Iris pigment epithelial cell (primary cell): ENCODE measurements around the gene PGBD5.
A peak's percentile ranks its signal among the peaks of the same experiment; 100 is the strongest.

Source experiments
- DNase-seq: peaks from one replicate; pipeline ENCODE4 v3.0.0-alpha.2; 2011; ENCODE audit warnings: low read depth

The PGBD5 gene

DNA sequence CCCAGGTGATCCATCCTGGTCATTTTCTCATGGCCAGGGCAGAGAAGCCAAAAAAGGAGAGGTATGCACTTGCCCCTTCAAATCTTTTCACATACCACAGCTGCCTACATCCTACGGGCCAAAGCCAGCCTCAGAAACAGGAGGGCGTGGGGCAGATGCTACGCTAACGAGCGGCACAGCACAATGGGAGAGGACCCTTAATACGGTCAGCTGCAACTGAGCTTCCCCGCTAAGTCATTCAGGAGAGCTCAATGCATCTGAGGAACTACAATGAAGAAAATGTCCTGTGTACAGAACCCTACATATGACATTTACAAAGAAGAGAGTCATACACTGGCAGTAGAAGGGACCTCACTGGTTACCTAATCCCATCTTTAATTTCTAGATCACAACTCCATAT, 78.2 kb downstream of the PGBD5 start:
- DNase-seq: no peak

- DNase-seq: no peak
Measured at GRCh38 chr1:230345139-230345885, 80.8 kb downstream of the PGBD5 start.

GRCh38 chr1:230342699-230343098, 83.4 kb downstream of the PGBD5 start:
- no peak for DNase-seq

DNA sequence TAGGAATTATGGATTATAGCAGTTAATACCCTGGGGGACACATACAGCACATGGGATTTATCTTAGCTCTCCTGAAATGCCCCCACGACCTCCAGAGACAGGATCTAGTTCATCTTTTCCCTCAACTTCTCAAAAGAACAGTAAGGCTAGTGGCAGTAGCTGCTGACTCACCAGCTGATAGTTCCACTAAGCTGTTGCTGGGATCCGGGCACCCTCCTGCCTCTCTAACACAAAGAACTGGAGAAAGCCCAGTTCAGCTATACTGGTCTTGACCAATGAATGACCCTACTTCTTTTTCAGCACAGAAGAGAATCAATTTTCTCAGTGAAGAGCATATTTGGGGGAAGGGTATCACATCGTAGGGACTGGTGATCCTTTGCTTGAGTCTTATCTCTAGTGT, 84.1 kb downstream of the PGBD5 start:
- peak; percentile 17 for DNase-seq

- DNase-seq: no peak
Measured at GRCh38 chr1:230341162-230341546, 85.0 kb downstream of the PGBD5 start.

DNA sequence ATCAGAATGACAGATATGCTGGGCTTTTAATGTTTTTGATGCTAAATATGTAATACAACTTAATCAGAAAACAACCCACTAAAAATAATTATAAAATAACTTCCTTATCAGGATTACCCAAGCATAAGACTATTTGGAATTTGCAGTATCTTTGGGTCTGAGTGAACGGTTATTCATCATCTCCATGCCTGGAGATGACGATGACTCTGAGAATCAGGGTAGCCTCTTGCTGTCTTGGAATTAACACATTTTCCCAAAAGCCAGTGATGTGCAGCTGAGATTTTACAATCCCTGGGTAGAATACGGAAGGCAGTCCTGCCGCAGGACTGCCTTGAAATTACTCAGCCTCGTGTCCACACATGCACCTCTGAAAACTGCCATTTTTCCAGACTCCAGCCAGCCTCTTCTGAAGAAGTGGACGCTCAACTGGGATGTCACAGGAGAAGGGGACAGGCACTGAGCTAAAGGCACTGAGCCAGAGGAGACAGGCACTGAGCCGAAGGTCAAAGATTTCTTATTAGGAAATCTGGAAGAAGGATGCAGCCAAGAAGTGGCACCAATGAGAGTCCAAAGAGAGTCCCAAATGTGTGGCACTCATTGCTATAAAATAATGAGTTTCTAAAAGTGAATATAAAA, 85.5 kb downstream of the PGBD5 start:
- no peak for DNase-seq

DNA sequence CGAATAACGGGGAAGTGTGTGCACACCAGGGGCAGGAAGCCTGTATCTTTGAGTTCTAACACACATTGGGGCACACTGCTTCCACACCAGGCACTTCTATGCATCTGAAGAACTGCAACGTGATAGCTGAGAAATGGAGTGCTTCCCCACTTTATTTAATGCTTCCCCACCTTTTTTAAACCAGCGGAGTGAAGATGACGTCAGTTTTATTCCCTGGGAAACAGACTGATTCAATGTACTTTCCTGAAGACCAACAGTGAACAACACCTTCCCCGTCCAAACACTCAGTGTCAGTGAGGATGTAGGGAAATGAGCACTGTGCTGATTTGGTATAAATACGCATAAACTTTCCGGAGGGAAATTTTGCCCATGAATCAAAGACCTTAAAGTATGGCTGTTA, 87.1 kb downstream of the PGBD5 start:
- no peak for DNase-seq

DNA sequence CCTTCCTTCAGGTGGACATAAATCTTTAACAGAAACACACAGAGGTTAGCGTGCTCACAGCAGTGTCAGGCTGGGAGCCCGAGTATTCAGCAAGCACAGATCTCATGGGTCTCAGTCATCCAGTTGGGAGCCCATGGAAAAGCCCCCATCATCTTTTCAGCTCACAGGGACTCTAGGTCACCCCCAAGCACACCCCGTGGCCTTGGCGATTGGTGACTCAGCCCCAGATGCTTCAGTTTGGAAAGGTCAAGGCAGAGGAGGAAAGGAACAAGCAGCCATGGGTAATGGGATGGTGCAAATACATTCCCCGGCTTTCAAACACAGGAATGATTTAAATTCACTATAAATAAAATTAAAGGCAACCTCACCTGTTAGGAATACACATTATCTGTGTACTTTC, 88.9 kb downstream of the PGBD5 start:
- DNase-seq: no peak

DNA sequence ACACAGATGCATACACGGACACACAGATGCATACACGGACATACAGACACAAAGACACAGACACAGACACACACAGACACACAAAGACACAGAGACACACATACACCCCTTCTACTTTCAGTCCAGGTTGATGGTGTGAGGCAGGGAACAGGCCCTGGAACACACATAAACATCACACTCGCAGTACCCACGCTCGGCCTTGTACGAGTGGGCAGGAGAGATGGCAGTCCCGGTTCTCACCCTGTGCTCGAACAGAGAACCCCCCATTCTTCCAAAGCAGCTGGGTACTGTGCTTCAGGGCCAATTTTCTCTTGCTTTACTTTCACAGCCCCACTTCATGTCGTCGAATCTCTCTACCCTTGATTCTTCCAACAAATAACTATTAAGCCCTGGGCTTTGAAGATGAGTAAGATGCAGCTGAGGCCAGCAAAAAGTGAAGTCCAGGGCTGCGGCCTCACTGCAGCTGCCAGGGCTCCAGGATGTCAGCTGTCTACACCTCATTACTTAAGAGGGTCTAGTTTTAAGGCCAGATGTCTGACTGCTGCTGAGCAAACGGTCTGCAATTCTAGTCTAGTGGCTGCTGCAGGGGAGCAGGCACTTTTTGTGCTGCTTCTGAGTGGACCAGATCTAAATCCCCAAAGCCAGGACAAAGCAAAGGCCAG, 90.1 kb downstream of the PGBD5 start:
- peak; percentile 13 for DNase-seq

DNA sequence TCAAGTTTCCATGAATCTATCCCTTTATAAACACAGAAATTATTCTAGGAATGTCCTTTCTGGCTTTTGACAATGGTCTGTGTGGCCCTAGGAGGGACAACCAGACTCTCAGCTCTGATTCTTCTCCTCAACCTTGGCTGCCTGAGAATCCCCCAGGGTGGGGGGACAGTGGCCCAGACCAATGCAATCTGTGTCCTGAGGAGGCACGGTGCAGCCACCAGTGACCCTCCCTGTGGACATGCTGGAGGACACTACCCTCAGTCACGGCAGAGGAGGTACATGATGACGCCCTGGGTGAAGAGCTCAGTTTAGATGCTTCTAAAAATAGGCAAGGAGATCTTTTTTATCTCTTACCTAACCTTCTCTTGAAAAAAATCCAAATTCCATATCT, 91.7 kb downstream of the PGBD5 start:
- no peak for DNase-seq

- DNase-seq: no peak
Measured at GRCh38 chr1:230333590-230334446, 92.3 kb downstream of the PGBD5 start.

GRCh38 chr1:230332575-230333066, 93.5 kb downstream of the PGBD5 start:
- DNase-seq: no peak

GRCh38 chr1:230332061-230332460, 94.1 kb downstream of the PGBD5 start:
- DNase-seq: no peak

- DNase-seq: no peak
Measured at GRCh38 chr1:230330157-230330556, 96.0 kb downstream of the PGBD5 start.

DNA sequence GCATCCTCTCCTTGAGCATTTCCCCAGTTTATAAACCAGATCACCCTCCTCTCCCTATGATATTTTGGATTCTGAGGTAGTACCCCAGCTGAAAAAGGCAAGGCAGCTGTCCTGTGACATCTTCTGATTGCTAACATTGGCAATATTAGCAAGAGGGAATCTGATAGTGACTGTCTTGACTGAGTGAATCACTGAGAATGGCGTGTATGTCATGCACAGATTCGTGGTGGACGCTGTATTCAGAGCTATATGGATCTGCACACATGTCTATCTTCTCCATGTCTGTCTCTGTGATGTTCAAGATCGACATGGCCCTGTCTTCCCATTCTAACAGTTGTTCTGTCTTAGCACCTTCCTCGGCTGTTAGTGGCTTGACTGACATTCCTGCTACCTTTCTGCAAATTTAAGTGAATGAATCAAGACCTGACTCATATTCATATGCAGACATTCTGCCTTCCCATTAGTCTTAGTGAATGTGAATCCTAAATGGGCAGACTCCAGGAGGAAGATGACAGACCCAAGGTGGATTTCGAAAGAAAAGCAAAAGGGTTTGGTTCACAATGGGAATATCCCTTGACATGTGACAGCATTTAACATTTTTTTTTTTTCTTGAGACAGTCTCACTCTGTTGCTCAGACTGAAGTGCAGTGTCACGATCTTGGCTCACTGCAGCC, 97.7 kb downstream of the PGBD5 start:
- no peak for DNase-seq

GRCh38 chr1:230327892-230328284, 98.2 kb downstream of the PGBD5 start:
- DNase-seq: peak; percentile 40

DNA sequence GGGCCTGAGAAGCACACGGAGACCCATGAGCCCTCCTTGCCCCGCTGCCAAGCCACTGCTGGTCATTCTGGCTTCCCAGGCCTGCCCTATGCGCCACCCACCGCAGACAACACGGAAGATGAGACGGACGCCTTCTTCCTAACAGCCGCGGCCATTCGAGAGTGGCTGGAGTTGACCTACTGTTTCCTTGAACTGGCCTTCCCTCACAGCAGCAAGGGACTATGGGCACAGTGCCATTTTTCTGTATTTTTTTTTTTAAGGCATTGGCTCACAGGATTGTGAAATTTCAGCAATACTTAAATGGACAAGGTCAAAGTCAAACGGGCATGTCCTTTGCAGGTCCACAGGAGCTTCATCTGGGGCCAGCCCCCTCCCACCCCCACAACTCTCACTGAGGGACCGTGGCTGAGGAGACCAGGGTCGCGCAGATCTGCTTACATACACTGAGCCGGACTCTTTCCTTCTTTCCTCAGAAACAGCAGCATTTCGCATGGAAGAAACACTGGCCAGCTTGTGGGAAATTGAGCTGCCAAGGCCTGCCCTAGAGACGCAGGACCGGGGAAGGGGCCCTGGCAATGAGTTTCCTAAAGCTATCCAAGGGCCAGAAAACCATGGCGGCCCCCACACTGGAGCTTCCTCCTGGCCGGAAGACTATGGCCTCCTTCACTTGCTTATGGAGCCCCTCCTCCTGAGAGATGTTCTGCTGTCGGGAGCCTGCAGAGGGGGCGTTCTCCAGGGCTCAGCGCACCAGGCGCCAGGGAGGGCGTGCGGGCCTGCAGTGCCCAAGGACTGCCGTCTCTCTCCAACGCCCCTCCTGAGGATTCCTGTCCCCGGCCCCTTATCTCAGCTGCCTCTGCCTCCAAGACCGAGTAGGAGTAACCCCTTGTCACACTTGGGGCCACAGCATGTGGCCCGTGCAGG, 98.9 kb downstream of the PGBD5 start:
- DNase-seq: peak; percentile 22

- DNase-seq: no peak
Measured at GRCh38 chr1:230323686-230324085, 102.4 kb downstream of the PGBD5 start.

DNA sequence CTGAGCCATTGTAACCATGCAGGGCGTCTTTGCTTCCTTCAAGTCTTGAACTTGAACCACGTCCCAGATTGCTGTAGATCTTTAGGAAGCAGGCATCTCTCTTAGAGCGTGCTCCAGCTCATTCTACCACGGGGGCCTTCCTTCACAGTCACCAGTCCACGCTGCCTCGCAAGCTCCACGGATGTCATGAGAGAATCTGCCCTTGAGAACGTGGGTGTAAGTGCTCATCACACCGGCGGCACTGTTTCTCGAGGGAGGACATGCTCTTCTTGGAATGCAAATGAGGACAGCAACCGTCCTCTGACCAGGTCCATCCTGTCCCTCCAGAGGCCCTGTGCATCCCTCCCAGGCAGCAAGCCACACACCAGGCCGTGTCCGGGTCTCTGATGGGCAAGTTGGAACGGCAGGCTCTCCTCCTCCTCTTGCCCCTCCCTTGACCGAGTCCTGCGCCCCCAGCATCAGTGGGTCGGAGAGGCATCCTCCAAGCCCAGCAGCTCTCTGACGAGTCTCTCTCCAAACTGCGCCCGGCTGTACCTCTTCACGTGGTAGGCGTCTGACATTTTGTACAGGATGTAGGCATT, 103.1 kb downstream of the PGBD5 start:
- DNase-seq: no peak

GRCh38 chr1:230322421-230322756, 103.7 kb downstream of the PGBD5 start:
- no peak for DNase-seq
